Uterus (tissue), 4 donors: ENCODE measurements around the gene TMEM220. TPM values are rescaled to one million over a fixed set of nuclear protein-coding genes. Genes with fewer than 3 reads are reported as not detected.

ENCODE experiments used
- DNase-seq, 2 donors: peaks; one replicate each; pipeline ENCODE4 v3.0.0-alpha.2; 2019 to 2020
- H3K27ac ChIP-seq, 2 donors: fragments of 200-600 bp; sonication (generic); 1 replicate in 1 of 2; 2 replicates in 1 of 2; pipeline ENCODE4 v1.5.1; 2016 to 2018
- H3K27me3 ChIP-seq, 2 donors: fragments of 200-600 bp; sonication (generic); one replicate each; pipeline ENCODE4 v1.5.1; 2018 to 2019; ENCODE audit warnings: control low read depth in 1 of 2
- H3K36me3 ChIP-seq, 2 donors: fragments of 200-600 bp; sonication (generic); one replicate each; pipeline ENCODE4 v1.5.1; 2019; ENCODE audit warnings: control low read depth in 1 of 2
- H3K4me1 ChIP-seq, 2 donors: fragments of 200-600 bp; sonication (generic); one replicate each; pipeline ENCODE4 v1.5.1; 2018 to 2019; ENCODE audit warnings: control low read depth in 1 of 2
- H3K4me3 ChIP-seq, 2 donors: fragments of 200-600 bp; sonication (generic); 1 replicate in 1 of 2; 2 replicates in 1 of 2; pipeline ENCODE4 v1.5.1; 2018 to 2019; ENCODE audit warnings: mild to moderate bottlenecking in 1 of 2
- H3K9me3 ChIP-seq, 2 donors: fragments of 200-600 bp; sonication (generic); one replicate each; pipeline ENCODE4 v1.5.1; 2019; ENCODE audit warnings: control low read depth in 1 of 2
- CTCF ChIP-seq, 4 experiments: fragments of 200-600 bp in 2 of 4; fragments of 450-650 bp in 2 of 4; sonication (generic) in 2 of 4; IDR thresholded peaks; one replicate each; pipeline ENCODE4 v1.5.1; 2016 to 2019; ENCODE audit warnings: antibody characterized with exemption in 4 of 4, mild to moderate bottlenecking in 2 of 4, moderate library complexity in 1 of 4
- POLR2A ChIP-seq, 2 donors: fragments of 450-650 bp; IDR thresholded peaks; one replicate each; pipeline ENCODE4 v1.6.1; 2016; ENCODE audit warnings: antibody characterized with exemption in 2 of 2, mild to moderate bottlenecking in 1 of 2, moderate library complexity in 1 of 2
- intact Hi-C: fragments of 100-400 bp; cut with DNase I; formaldehyde crosslinking; loops from one replicate; pipeline ENCODE4 v1.15.1; 2023; ENCODE audit warnings: low total_unique reads
- total RNA-seq, 4 donors: library from RNA; depleted of rRNA in 3 of 4; stranded (reverse); fragments of >200 nt in 3 of 4; gene quantifications; one replicate each; pipeline versions ENCODE4 v1.1.0 to v1.2.4, GENCODE V29; 2014 to 2023
- donor health status: DM: yes; HTN: yes; CAD: no.

The TMEM220 gene
- total RNA-seq, 4 donors from 2014 or later, result 0.59 to 20.1 (median 5.2) TPM

- Histone ChIP-seq H3K4me1 (no peaks in the 10 kb centered on the region), H3K9me3 (peaks cover 0 to 10% of the 10 kb centered on the region in 2 donors), H3K27me3 (no peaks in the 10 kb centered on the region), H3K36me3 (no peaks in the 10 kb centered on the region), H3K4me3 (no peak overlapping the region), H3K27ac (no peak overlapping the region)
- TF ChIP-seq CTCF (IDR thresholded peaks at IDR 0.05), result no peak
- TF ChIP-seq POLR2A (IDR thresholded peaks at IDR 0.05), result no peak
- intact Hi-C loops, result no loop called here
- no peak for DNase-seq
Measured at GRCh38 chr17:10775740-10776356, 46.0 kb upstream of the TMEM220 start.

DNA sequence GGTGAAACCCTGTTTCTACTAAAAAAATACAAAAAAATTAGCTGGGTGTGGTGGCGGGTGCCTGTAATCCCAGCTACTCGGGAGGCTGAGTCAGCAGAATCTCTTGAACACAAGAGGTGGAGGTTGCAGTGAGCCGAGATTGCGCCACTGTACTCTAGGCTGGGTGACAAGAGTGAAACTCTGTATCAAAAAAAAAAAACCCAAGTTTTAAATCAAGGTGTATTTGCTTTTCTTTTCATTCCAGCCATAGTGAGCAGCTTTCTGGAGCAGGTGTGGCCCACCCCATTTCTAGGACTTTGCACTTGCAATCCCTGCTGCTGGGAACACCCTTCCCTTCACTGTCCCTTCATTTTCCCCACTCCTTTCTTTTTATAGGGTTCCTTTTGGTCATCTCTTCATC, 45.2 kb upstream of the TMEM220 start:
- Histone ChIP-seq H3K9me3 (peaks cover 0 to 10% of the 10 kb centered on the region in 2 donors), H3K36me3 (no peaks in the 10 kb centered on the region), H3K4me1 (no peaks in the 10 kb centered on the region), H3K27ac (no peak overlapping the region), H3K4me3 (no peak overlapping the region), H3K27me3 (no peaks in the 10 kb centered on the region)
- intact Hi-C loops, result no loop called here
- TF ChIP-seq CTCF (IDR thresholded peaks at IDR 0.05), result no peak
- no peak for TF ChIP-seq POLR2A (IDR thresholded peaks at IDR 0.05)
- DNase-seq, result no peak

GRCh38 chr17:10773391-10773790, 43.6 kb upstream of the TMEM220 start:
- intact Hi-C loops, result no loop called here
- Histone ChIP-seq H3K4me3 (no peak overlapping the region), H3K27ac (no peak overlapping the region), H3K9me3 (peaks cover 0 to 10% of the 10 kb centered on the region in 2 donors), H3K36me3 (no peaks in the 10 kb centered on the region), H3K27me3 (no peaks in the 10 kb centered on the region), H3K4me1 (no peaks in the 10 kb centered on the region)
- no peak for DNase-seq
- no peak for TF ChIP-seq POLR2A (IDR thresholded peaks at IDR 0.05)
- TF ChIP-seq CTCF (IDR thresholded peaks at IDR 0.05), result no peak

DNA sequence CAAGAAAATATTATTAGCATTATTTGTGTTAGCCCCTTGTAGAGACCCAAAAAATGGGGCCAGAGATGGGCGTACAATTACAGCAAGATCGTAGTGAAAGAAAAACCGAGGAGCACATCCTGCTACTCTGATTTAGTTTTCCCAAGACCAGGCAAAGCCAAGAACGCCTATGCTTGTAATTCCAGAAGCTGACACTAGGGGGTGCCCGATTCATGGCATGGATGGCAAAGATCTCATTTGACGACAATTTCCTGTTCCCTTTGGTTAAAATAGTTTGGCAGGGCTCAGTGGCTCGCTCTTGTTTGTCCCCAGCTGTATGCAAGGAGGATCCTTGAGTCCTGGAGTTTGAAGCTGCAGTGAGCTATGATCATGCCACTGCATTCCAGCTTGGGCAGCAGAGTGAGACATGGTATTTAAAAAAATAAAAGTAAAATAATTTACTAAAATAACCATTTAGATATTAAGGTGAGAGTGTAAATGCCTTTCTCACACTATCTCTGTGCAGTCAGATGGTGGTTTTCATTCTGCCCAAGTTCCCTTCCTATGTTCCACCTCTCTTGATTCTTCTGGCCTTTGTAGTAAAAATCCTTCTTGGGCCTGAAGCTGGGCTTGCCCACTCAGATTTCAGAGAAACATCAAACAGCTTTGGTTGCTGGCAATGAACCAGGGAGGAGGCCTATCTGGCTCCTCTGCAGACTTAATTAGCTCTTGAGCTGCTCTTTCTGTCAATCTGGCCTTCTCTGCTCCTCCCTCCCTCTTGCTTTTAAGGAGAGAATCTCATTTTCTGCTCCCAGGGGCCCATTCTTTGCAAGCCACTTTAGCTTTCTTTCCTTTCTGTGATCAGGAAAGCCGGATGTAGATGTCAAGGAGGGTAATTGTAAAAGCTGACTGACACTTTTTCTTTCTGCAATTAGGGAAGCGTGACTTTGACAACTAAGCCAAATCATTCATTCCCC, 42.9 kb upstream of the TMEM220 start:
- DNase-seq, result no peak
- Histone ChIP-seq H3K27me3 (no peaks in the 10 kb centered on the region), H3K27ac (no peak overlapping the region), H3K4me3 (no peak overlapping the region), H3K4me1 (no peaks in the 10 kb centered on the region), H3K36me3 (no peaks in the 10 kb centered on the region), H3K9me3 (peaks cover 0 to 10% of the 10 kb centered on the region in 2 donors)
- intact Hi-C loops, result no loop called here
- TF ChIP-seq CTCF (IDR thresholded peaks at IDR 0.05) (peak in 1 of 4 experiments; percentile 12), POLR2A (IDR thresholded peaks at IDR 0.05) (no peak)

- H3K4me3 ChIP-seq, result no peak overlapping the region
- no peak overlapping the region for H3K27ac ChIP-seq
- TF ChIP-seq POLR2A (IDR thresholded peaks at IDR 0.05) (no peak), CTCF (IDR thresholded peaks at IDR 0.05) (no peak)
- H3K9me3 ChIP-seq, result peaks cover 0 to 10% of the 10 kb centered on the region in 2 donors
- no peaks in the 10 kb centered on the region for H3K27me3 ChIP-seq
- H3K36me3 ChIP-seq, result no peaks in the 10 kb centered on the region
- no peaks in the 10 kb centered on the region for H3K4me1 ChIP-seq
- intact Hi-C loops, result no loop called here
- no peak for DNase-seq
Measured at GRCh38 chr17:10771148-10771547, 41.3 kb upstream of the TMEM220 start.
